OCI-LY7 (cell line): ENCODE results near the gene UBE2G2. TPM values are rescaled to one million over a fixed set of nuclear protein-coding genes. Genes with fewer than 3 reads are reported as not detected.

Source experiments
- BruUV-seq: library from RNA; stranded (reverse); fragments of 400-500 nt; replicated peaks from 2 replicates; lab custom pipeline; 2021; lab: Mats Ljungman, UMichigan
- CTCF ChIA-PET: fragments of 300-600 bp; sonication (Branson Sonifier 250); formaldehyde crosslinking; loops from one replicate; lab custom pipeline; 2022; ENCODE audit warnings: antibody characterized with exemption; ENCODE audit not compliant: unreplicated experiment; lab: Charles Lee
- POLR2A ChIA-PET: fragments of 300-600 bp; sonication (Branson Sonifier 250); formaldehyde crosslinking; loops from one replicate; lab custom pipeline; 2022; ENCODE audit warnings: antibody characterized with exemption; lab: Charles Lee
- DNase-seq: peaks from one replicate; pipeline ENCODE4 v3.0.0-alpha.2; 2015; ENCODE audit warnings: low spot score
- H2AFZ ChIP-seq: fragments of 200-600 bp; sonication (generic), shearing (Covaris generic); 2 replicates; pipeline ENCODE4 v1.6.1; 2014; ENCODE audit warnings: mild to moderate bottlenecking, antibody characterized with exemption, low read length, moderate library complexity
- H3K27ac ChIP-seq: fragments of 200-600 bp; sonication (generic); 2 replicates; pipeline ENCODE4 v1.5.1; 2014; ENCODE audit warnings: mixed run types, low read depth, mild to moderate bottlenecking, moderate library complexity, low read length, inconsistent platforms; ENCODE audit not compliant: poor library complexity, severe bottlenecking
- H3K36me3 ChIP-seq: fragments of 200-600 bp; sonication (generic); 2 replicates; pipeline ENCODE4 v1.6.1; 2014; ENCODE audit warnings: mild to moderate bottlenecking, antibody characterized with exemption, low read length, moderate library complexity, mixed read lengths; ENCODE audit not compliant: insufficient read depth
- H3K4me1 ChIP-seq: fragments of 200-600 bp; sonication (generic); 2 replicates; pipeline ENCODE4 v1.5.1; 2014; ENCODE audit warnings: mild to moderate bottlenecking, low read length; ENCODE audit not compliant: insufficient read depth, poor library complexity, severe bottlenecking
- H3K4me2 ChIP-seq: fragments of 200-600 bp; sonication (generic); 2 replicates; pipeline ENCODE4 v1.6.1; 2014; ENCODE audit warnings: mild to moderate bottlenecking, low read length
- H3K4me3 ChIP-seq: fragments of 200-600 bp; sonication (generic); 2 replicates; pipeline ENCODE4 v1.5.1; 2014; ENCODE audit warnings: mild to moderate bottlenecking, low read depth, low read length; ENCODE audit not compliant: poor library complexity, severe bottlenecking
- H3K79me2 ChIP-seq: fragments of 200-600 bp; sonication (generic); 2 replicates; pipeline ENCODE4 v1.6.1; 2016; ENCODE audit warnings: low read depth, mild to moderate bottlenecking, low read length, moderate library complexity, mixed read lengths; ENCODE audit not compliant: insufficient read depth
- H3K9me2 ChIP-seq: fragments of 200-600 bp; sonication (generic); 2 replicates; pipeline ENCODE4 v1.6.1; 2016; ENCODE audit warnings: mild to moderate bottlenecking, low read length, mixed read lengths; ENCODE audit not compliant: insufficient read depth
- H3K9me3 ChIP-seq: fragments of 200-600 bp; sonication (generic); 2 replicates; pipeline ENCODE4 v1.6.1; 2014; ENCODE audit warnings: mild to moderate bottlenecking, mixed run types, low read length, mixed read lengths
- H4K20me1 ChIP-seq: fragments of 200-600 bp; sonication (generic); 2 replicates; pipeline ENCODE4 v1.6.1; 2014; ENCODE audit warnings: mild to moderate bottlenecking, antibody characterized with exemption, low read length, moderate library complexity, mixed read lengths; ENCODE audit not compliant: insufficient read depth
- CTCF ChIP-seq: fragments of 200-600 bp; sonication (generic); conservative IDR thresholded peaks from 2 replicates; pipeline ENCODE4 v1.5.1; 2014; ENCODE audit warnings: mild to moderate bottlenecking, antibody characterized with exemption, low read length, moderate library complexity, mixed read lengths
- EZH2phosphoT487 ChIP-seq: fragments of 200-600 bp; sonication (generic); IDR thresholded peaks from 2 replicates; pipeline ENCODE4 v1.6.1; 2018; ENCODE audit warnings: low read depth, borderline replicate concordance, mild to moderate bottlenecking, mixed run types, antibody characterized with exemption, low read length, moderate library complexity, mixed read lengths
- intact Hi-C: fragments of 100-400 bp; cut with micrococcal nuclease; formaldehyde crosslinking; loops from one replicate; pipeline ENCODE4 v1.10.0; 2022; ENCODE audit not compliant: unreplicated experiment
- total RNA-seq, 2 experiments: library from RNA; depleted of rRNA in 1 of 2; stranded (reverse); fragments of >200 nt in 1 of 2; shearing (Covaris generic) in 1 of 2; gene quantifications; 2 replicates each; pipeline ENCODE4 v1.2.3, GENCODE V29; 2014 to 2022

UBE2G2 gene
- total RNA-seq, 2 experiments from 2014 or later = 104 to 141 TPM

DNA sequence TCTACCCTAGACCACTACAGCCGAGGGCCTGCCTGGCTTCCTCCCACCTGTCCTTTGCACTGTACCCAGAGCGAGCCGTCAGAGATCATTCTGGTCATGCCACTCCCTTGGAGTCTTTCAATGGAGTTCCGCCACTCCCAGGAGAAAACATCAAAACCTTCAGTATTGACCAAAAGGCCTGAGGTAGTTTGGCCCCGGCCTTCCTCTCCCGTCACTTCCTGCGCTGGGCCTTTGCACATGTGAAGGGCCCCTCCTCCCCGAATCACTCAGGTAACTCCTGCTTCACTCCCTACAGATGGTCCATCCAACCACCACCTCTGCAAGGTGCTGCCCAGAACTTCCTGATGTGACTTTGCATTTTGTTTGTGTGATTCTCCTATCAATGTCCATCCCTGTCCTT lies 26.6 kb downstream of the UBE2G2 start:
- POLR2A ChIA-PET = no interaction called here
- no peak overlapping the region for H3K27ac ChIP-seq
- H3K79me2 ChIP-seq = peaks cover 20% of the 10 kb centered on the region
- H3K4me3 ChIP-seq = no peak overlapping the region
- no peaks in the 10 kb centered on the region; the same call in 1 of the 2 replicates for H4K20me1 ChIP-seq
- CTCF ChIA-PET = no interaction called here
- H3K9me2 ChIP-seq = no peaks in the 10 kb centered on the region
- H3K36me3 ChIP-seq = peaks cover 93% of the 10 kb centered on the region
- H3K9me3 ChIP-seq = no peaks in the 10 kb centered on the region
- H3K4me2 ChIP-seq = no peak overlapping the region
- no TSS peak for BruUV-seq
- no peak for DNase-seq
- TF ChIP-seq EZH2phosphoT487 = no peak
- no peak for TF ChIP-seq CTCF
- intact Hi-C loops = no loop called here
- no peaks in the 10 kb centered on the region for H3K4me1 ChIP-seq
- no peak overlapping the region for H2AFZ ChIP-seq

DNA sequence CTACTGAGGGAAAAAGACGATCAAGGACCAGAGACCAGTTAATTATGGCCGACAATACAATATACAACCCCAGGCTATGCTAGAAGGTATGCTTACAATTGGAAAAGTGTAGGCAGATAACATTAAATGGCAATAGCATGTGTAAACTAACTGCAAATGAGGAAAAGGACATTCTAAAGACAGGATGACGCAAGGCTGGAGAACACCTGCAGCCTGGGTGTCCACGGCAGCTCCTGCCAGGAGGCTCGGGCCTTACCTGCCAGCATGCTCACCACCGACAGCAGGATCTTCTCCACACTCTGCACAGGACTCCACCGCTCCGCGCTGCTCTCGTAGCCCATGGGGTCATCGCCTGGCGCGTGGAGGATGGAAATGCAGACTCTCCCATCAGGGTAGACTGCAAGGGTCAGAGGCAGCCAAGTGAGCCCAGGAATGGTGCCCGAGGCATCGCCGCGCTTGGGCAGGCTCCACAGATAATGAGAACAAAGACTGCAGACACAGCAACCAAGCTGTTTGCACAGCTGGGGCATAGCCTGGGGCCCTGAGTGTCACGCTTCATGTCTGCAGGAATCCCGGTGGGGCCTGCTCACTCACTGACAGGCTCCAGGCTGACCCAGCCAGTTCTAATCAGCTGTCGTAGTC lies 28.2 kb downstream of the UBE2G2 start:
- DNase-seq = no peak
- H3K27ac ChIP-seq = no peak overlapping the region
- ChIA-PET POLR2A (no interaction called here), CTCF (no interaction called here)
- peaks cover 90% of the 10 kb centered on the region for H3K36me3 ChIP-seq
- H3K9me2 ChIP-seq = no peaks in the 10 kb centered on the region
- no peaks in the 10 kb centered on the region; the same call in 1 of the 2 replicates for H4K20me1 ChIP-seq
- H3K79me2 ChIP-seq = peaks cover 17% of the 10 kb centered on the region
- no peak overlapping the region for H3K4me2 ChIP-seq
- H3K4me3 ChIP-seq = no peak overlapping the region
- intact Hi-C loops = no loop called here
- H2AFZ ChIP-seq = no peak overlapping the region
- no peak for TF ChIP-seq CTCF
- no peak for TF ChIP-seq EZH2phosphoT487
- H3K4me1 ChIP-seq = no peaks in the 10 kb centered on the region
- BruUV-seq = no TSS peak
- H3K9me3 ChIP-seq = no peaks in the 10 kb centered on the region

DNA sequence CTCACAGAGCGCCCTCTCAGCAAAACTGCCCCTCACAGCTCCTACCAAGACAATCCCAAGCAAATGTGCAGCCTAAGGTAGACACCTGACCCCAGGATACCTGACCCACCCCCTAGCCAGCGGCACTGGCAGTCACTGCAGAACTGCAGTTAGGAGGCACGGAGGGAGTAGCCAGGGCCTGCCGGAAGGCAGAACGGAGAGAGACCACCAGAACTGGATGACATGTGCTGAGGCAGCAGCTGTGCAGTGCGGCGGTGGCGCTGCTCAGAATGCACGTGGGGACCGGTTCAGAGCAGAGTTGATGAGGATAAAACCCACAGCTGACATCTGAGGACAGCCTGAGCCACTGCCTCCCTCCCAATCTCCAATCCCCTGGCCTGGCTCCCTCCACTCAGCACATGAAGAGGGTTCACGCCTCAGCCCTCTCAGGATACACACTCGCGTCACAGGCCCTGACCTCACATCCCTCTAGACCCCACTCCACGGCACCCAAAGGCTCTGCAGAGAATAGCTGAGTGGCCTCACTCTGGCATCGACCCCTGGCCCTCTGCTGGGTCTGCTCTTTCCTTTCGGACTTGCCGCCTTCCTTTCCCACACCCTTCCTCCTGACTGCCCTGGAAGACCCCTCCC lies 29.6 kb downstream of the UBE2G2 start:
- peaks cover 4% of the 10 kb centered on the region for H3K79me2 ChIP-seq
- H3K4me2 ChIP-seq = no peak overlapping the region
- BruUV-seq = no TSS peak
- no peaks in the 10 kb centered on the region for H3K9me3 ChIP-seq
- intact Hi-C loops = no loop called here
- H2AFZ ChIP-seq = no peak overlapping the region
- H3K4me1 ChIP-seq = no peaks in the 10 kb centered on the region
- ChIA-PET CTCF (no interaction called here), POLR2A (no interaction called here)
- no peaks in the 10 kb centered on the region for H3K9me2 ChIP-seq
- no peaks in the 10 kb centered on the region; the same call in 1 of the 2 replicates for H4K20me1 ChIP-seq
- H3K4me3 ChIP-seq = no peak overlapping the region
- TF ChIP-seq CTCF (no peak), EZH2phosphoT487 (no peak)
- DNase-seq = no peak
- no peak overlapping the region for H3K27ac ChIP-seq
- peaks cover 81% of the 10 kb centered on the region for H3K36me3 ChIP-seq
